Measurements from ENCODE around the gene DGCR8.

DGCR8 gene

GRCh38 chr22:20092477-20092854 lies 12.4 kb downstream of the DGCR8 start:
- DNase-seq, result no peak

- peak; percentile 92 to 94 for DNase-seq
These were observed 13.6 kb downstream of the DGCR8 start for GRCh38 chr22:20093418-20094196.

GRCh38 chr22:20094197-20094807 lies 14.3 kb downstream of the DGCR8 start:
- no peak for DNase-seq

GRCh38 chr22:20095521-20095920 lies 15.5 kb downstream of the DGCR8 start:
- DNase-seq, result no peak

GRCh38 chr22:20096574-20097420 lies 16.8 kb downstream of the DGCR8 start:
- DNase-seq, result no peak

GRCh38 chr22:20099099-20099711 lies 19.2 kb downstream of the DGCR8 start:
- DNase-seq, result no peak

GRCh38 chr22:20101638-20102037 lies 21.6 kb downstream of the DGCR8 start:
- DNase-seq, result no peak

- no peak for DNase-seq
These were observed 22.3 kb downstream of the DGCR8 start for GRCh38 chr22:20102203-20102780.

- DNase-seq, result no peak
These were observed 25.6 kb downstream of the DGCR8 start for GRCh38 chr22:20105456-20106204.

- DNase-seq, result no peak
These were observed 26.3 kb downstream of the DGCR8 start for GRCh38 chr22:20106205-20106848.

- no peak for DNase-seq
These were observed 26.8 kb downstream of the DGCR8 start for GRCh38 chr22:20106849-20107237.

GRCh38 chr22:20107471-20107901 lies 27.4 kb downstream of the DGCR8 start:
- DNase-seq, result peak in 1 of 2 experiments; percentile 34

GRCh38 chr22:20107951-20108756 lies 28.1 kb downstream of the DGCR8 start:
- DNase-seq, result no peak

GRCh38 chr22:20108757-20109230 lies 28.8 kb downstream of the DGCR8 start:
- no peak for DNase-seq

- DNase-seq, result no peak
These were observed 29.6 kb downstream of the DGCR8 start for GRCh38 chr22:20109411-20110358.

- DNase-seq, result no peak
These were observed 30.4 kb downstream of the DGCR8 start for GRCh38 chr22:20110359-20110985.

- no peak for DNase-seq
These were observed 31.1 kb downstream of the DGCR8 start for GRCh38 chr22:20111045-20111688.
